H9 (cell line): ENCODE measurements around the gene PHETA1. TPM values are rescaled to one million over a fixed set of nuclear protein-coding genes. Genes with fewer than 3 reads are reported as not detected.

Experiments
- DNase-seq: peaks from one replicate; pipeline ENCODE4 v3.0.0-alpha.2; 2017
- H2AFZ ChIP-seq: one replicate; pipeline ENCODE4 v1.6.1; 2013; ENCODE audit warnings: mild to moderate bottlenecking, low read length, control low read depth, moderate library complexity
- H2AK5ac ChIP-seq: 2 replicates; pipeline ENCODE4 v1.6.1; 2013; ENCODE audit warnings: low read length, control low read depth, mixed read lengths; ENCODE audit not compliant: insufficient read length
- H2BK120ac ChIP-seq: one replicate; pipeline ENCODE4 v1.6.1; 2013; ENCODE audit warnings: low read depth, mild to moderate bottlenecking, low read length, control low read depth, inconsistent platforms; ENCODE audit not compliant: poor library complexity, severe bottlenecking
- H2BK12ac ChIP-seq: 2 replicates; pipeline ENCODE4 v1.6.1; 2013; ENCODE audit warnings: low read length, control low read depth, mixed read lengths, low read depth; ENCODE audit not compliant: insufficient read length
- H2BK15ac ChIP-seq: 2 replicates; pipeline ENCODE4 v1.6.1; 2013; ENCODE audit warnings: low read depth, low read length, control low read depth
- H2BK20ac ChIP-seq: one replicate; pipeline ENCODE4 v1.6.1; 2013; ENCODE audit warnings: low read depth, mild to moderate bottlenecking, low read length, control low read depth, inconsistent platforms; ENCODE audit not compliant: poor library complexity, severe bottlenecking
- H2BK5ac ChIP-seq: 2 replicates; pipeline ENCODE4 v1.6.1; 2013; ENCODE audit warnings: low read length, control low read depth, mixed read lengths; ENCODE audit not compliant: insufficient read length
- H3K14ac ChIP-seq: 2 replicates; pipeline ENCODE4 v1.6.1; 2013; ENCODE audit warnings: low read length, control low read depth; ENCODE audit not compliant: insufficient read depth
- H3K18ac ChIP-seq: 2 replicates; pipeline ENCODE4 v1.6.1; 2013; ENCODE audit warnings: low read depth, mild to moderate bottlenecking, mixed read lengths, low read length, control low read depth; ENCODE audit not compliant: insufficient read length
- H3K23ac ChIP-seq: 2 replicates; pipeline ENCODE4 v1.6.1; 2013; ENCODE audit warnings: low read length, control low read depth, mixed read lengths, low read depth; ENCODE audit not compliant: insufficient read length
- H3K23me2 ChIP-seq: 2 replicates; pipeline ENCODE4 v1.6.1; 2013; ENCODE audit warnings: low read depth, mild to moderate bottlenecking, mixed read lengths, low read length, control low read depth; ENCODE audit not compliant: insufficient read length, poor library complexity, severe bottlenecking
- H3K27ac ChIP-seq: 2 replicates; pipeline ENCODE4 v1.5.1; 2013; ENCODE audit warnings: low read length, control low read depth, mixed read lengths, low read depth; ENCODE audit not compliant: insufficient read length
- H3K27me3 ChIP-seq: 2 replicates; pipeline ENCODE4 v1.6.1; 2013; ENCODE audit warnings: low read length, control low read depth, inconsistent platforms; ENCODE audit not compliant: insufficient read depth
- H3K4ac ChIP-seq: 2 replicates; pipeline ENCODE4 v1.6.1; 2013; ENCODE audit warnings: low read depth, mild to moderate bottlenecking, control low read depth, inconsistent platforms, low read length, moderate library complexity
- H3K4me1 ChIP-seq: 2 replicates; pipeline ENCODE4 v1.6.1; 2013; ENCODE audit warnings: low read length, control low read depth, inconsistent platforms; ENCODE audit not compliant: insufficient read depth
- H3K4me2 ChIP-seq: 2 replicates; pipeline ENCODE4 v1.6.1; 2013; ENCODE audit warnings: low read length, control low read depth, mixed read lengths; ENCODE audit not compliant: insufficient read length, insufficient read depth
- H3K56ac ChIP-seq: 2 replicates; pipeline ENCODE4 v1.6.1; 2013; ENCODE audit warnings: low read depth, mild to moderate bottlenecking, mixed read lengths, low read length, control low read depth; ENCODE audit not compliant: insufficient read length
- H3K79me1 ChIP-seq: 2 replicates; pipeline ENCODE4 v1.6.1; 2013; ENCODE audit warnings: low read depth, mild to moderate bottlenecking, moderate library complexity, low read length, control low read depth, inconsistent platforms; ENCODE audit not compliant: insufficient read depth, poor library complexity, severe bottlenecking
- H3K79me2 ChIP-seq: 2 replicates; pipeline ENCODE4 v1.6.1; 2013; ENCODE audit warnings: low read length, control low read depth, inconsistent platforms; ENCODE audit not compliant: insufficient read depth
- H3K9ac ChIP-seq: 2 replicates; pipeline ENCODE4 v1.6.1; 2013; ENCODE audit warnings: low read length, control low read depth, mixed read lengths; ENCODE audit not compliant: insufficient read length; ENCODE audit errors: extremely low read depth
- H3K9me3 ChIP-seq: one replicate; pipeline ENCODE4 v1.6.1; 2013; ENCODE audit warnings: low read depth, low read length, inconsistent platforms; ENCODE audit not compliant: control insufficient read depth
- H3T11ph ChIP-seq: one replicate; pipeline ENCODE4 v1.6.1; 2013; ENCODE audit warnings: mild to moderate bottlenecking, low read length, control low read depth, inconsistent platforms
- H4K20me1 ChIP-seq: one replicate; pipeline ENCODE4 v1.6.1; 2013; ENCODE audit not compliant: control insufficient read depth, insufficient read length, insufficient read depth
- H4K5ac ChIP-seq: 2 replicates; pipeline ENCODE4 v1.6.1; 2013; ENCODE audit warnings: low read depth, mild to moderate bottlenecking, mixed read lengths, low read length, control low read depth; ENCODE audit not compliant: insufficient read length
- H4K8ac ChIP-seq: replicated peaks from 2 replicates; pipeline ENCODE4 v1.6.1; 2013; ENCODE audit warnings: low read length, control low read depth, mixed read lengths, low read depth; ENCODE audit not compliant: insufficient read length
- H4K91ac ChIP-seq: 2 replicates; pipeline ENCODE4 v1.6.1; 2013; ENCODE audit warnings: low read depth, mild to moderate bottlenecking, moderate library complexity, mixed read lengths, low read length, control low read depth; ENCODE audit not compliant: insufficient read length
- H3K27ac Mint-ChIP-seq, 3 experiments: 2 replicates in 2 of 3; 3 replicates in 1 of 3; pipeline ENCODE4 v1.8.0; 2020 to 2021; ENCODE audit warnings: mixed read lengths in 3 of 3, mild to moderate bottlenecking in 1 of 3, moderate library complexity in 1 of 3
- H3K27me3 Mint-ChIP-seq: 2 replicates; pipeline ENCODE4 v1.8.0; 2021; ENCODE audit warnings: low read depth, mild to moderate bottlenecking, moderate library complexity, mixed read lengths
- H3K36me3 Mint-ChIP-seq, 3 experiments: 2 replicates in 2 of 3; 3 replicates in 1 of 3; pipeline ENCODE4 v1.8.0; 2020 to 2021; ENCODE audit warnings: low read depth in 3 of 3, mixed read lengths in 3 of 3; ENCODE audit not compliant: insufficient read depth in 1 of 3
- H3K4me1 Mint-ChIP-seq, 2 experiments: 2 replicates each; pipeline ENCODE4 v1.8.0; 2020; ENCODE audit warnings: mixed read lengths in 2 of 2
- H3K4me3 Mint-ChIP-seq, 2 experiments: 2 replicates in 1 of 2; 3 replicates in 1 of 2; pipeline ENCODE4 v1.8.0; 2020 to 2021; ENCODE audit warnings: mild to moderate bottlenecking in 2 of 2, mixed read lengths in 2 of 2, moderate library complexity in 1 of 2
- H3K9me3 Mint-ChIP-seq, 2 experiments: 2 replicates in 1 of 2; 3 replicates in 1 of 2; pipeline ENCODE4 v1.8.0; 2020; ENCODE audit warnings: mild to moderate bottlenecking in 2 of 2, mixed read lengths in 2 of 2, moderate library complexity in 1 of 2
- WGBS: extraction: QIAGEN DNeasy Blood & Tissue Kit; methylation state at CpG from one replicate; pipeline ENCODE4 v1.1.7; 2013; ENCODE audit warnings: missing lambda C conversion rate, low lambda C conversion rate, mixed read lengths; ENCODE audit not compliant: insufficient read length; ENCODE audit errors: extremely low coverage; 5-methylcytosine and 5-hydroxymethylcytosine counted together
- total RNA-seq: library from RNA; stranded (reverse); gene quantifications from 2 replicates; pipeline ENCODE4 v1.2.1, GENCODE V29; 2021
- TF ChIP-seq, protein P1 (sequence below): fragments of 200-600 bp; sonication (generic); conservative IDR thresholded peaks from 3 replicates; pipeline ENCODE4 v1.8.0; 2021; ENCODE audit warnings: antibody characterized with exemption, mild to moderate bottlenecking

PHETA1 gene
- total RNA-seq, 1 experiment from 2014 or later = 13.1 TPM

DNA sequence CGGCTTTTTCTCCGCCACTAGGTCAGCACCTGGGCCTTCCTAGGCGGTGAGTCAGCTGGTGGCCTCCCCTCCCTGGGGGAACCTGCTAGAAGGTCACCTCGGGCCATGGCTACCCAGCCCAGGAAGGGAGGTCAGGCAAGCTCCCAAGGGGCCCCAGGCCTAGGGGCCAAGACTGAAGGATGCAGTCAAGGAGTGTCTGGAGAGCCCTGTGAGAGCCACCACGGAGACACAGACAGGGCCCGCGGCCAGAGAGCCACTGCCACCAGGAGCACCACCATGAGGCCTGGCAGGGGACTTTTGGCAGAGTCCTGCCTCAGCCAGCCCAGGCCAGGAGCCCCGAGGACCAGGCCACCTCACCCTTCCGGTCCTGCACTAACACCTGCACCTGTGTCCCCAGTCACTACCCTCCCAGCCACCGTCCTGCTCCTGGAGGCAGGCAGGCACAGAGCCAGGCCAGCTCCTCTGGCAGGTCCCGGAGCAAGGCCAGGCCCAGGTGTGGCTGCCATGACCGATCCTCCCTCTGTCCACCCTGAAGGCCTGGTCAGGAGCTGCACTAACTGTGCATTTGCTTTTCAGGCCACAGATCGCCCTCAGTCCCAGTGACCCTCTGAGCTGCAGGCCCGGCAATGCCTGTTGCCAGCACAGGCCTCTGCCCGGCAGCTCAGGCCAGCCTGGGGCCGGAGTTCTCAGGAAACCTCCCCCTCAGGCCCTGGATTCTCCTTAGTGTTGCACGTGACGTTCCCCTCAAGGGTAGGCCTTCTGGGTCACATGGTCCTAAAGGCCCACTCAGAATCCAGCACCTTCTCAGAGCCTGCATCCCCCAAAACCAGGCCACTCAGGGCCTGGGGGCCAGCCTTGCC lies 6.9 kb downstream of the PHETA1 start:
- Histone ChIP-seq H3K4me1 (no peaks in the 10 kb centered on the region), H3K23ac (no peak overlapping the region), H3K4me2 (no peak overlapping the region), H4K91ac (no peak overlapping the region), H3K9ac (no peak overlapping the region), H3K9me3 (no peaks in the 10 kb centered on the region), H3K23me2 (no peaks in the 10 kb centered on the region), H4K5ac (no peak overlapping the region), H3T11ph (no peak overlapping the region), H3K27ac (no peak overlapping the region), H4K20me1 (no peaks in the 10 kb centered on the region), H2AFZ (no peak overlapping the region), H3K79me2 (no peaks in the 10 kb centered on the region), H3K56ac (no peak overlapping the region), H2AK5ac (no peak overlapping the region), H2BK20ac (no peak overlapping the region), H3K14ac (no peak overlapping the region), H3K18ac (no peak overlapping the region), H3K27me3 (no peaks in the 10 kb centered on the region), H3K4ac (no peak overlapping the region), H2BK15ac (no peak overlapping the region), H2BK5ac (no peak overlapping the region), H3K79me1 (no peaks in the 10 kb centered on the region), H2BK120ac (no peak overlapping the region), H2BK12ac (no peak overlapping the region), H4K8ac (no peak overlapping the region)
- peak overlapping the region in 2 of 3 experiments; percentile 18 to 48; a peak in 2 of 7 replicates for H3K27ac Mint-ChIP-seq
- TF ChIP-seq, protein P1, sequence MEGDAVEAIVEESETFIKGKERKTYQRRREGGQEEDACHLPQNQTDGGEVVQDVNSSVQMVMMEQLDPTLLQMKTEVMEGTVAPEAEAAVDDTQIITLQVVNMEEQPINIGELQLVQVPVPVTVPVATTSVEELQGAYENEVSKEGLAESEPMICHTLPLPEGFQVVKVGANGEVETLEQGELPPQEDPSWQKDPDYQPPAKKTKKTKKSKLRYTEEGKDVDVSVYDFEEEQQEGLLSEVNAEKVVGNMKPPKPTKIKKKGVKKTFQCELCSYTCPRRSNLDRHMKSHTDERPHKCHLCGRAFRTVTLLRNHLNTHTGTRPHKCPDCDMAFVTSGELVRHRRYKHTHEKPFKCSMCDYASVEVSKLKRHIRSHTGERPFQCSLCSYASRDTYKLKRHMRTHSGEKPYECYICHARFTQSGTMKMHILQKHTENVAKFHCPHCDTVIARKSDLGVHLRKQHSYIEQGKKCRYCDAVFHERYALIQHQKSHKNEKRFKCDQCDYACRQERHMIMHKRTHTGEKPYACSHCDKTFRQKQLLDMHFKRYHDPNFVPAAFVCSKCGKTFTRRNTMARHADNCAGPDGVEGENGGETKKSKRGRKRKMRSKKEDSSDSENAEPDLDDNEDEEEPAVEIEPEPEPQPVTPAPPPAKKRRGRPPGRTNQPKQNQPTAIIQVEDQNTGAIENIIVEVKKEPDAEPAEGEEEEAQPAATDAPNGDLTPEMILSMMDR = no peak
- H3K36me3 Mint-ChIP-seq = peaks cover 0 to 11% (median 3%) of the 10 kb centered on the region in 3 experiments; a peak in 5 of 7 replicates
- H3K4me1 Mint-ChIP-seq = peaks cover 0 to 13% of the 10 kb centered on the region in 2 experiments; a peak in 1 of 4 replicates
- H3K4me3 Mint-ChIP-seq = no peak overlapping the region
- peaks cover 8% of the 10 kb centered on the region for H3K27me3 Mint-ChIP-seq
- H3K9me3 Mint-ChIP-seq = no peaks in the 10 kb centered on the region
- DNase-seq = no peak
- WGBS = no CpG with 5 or more reads among the region's 18 CpGs
